Right lobe of liver (tissue), 6 donors: ENCODE data around the gene WHRN. TPM values are rescaled to one million over a fixed set of nuclear protein-coding genes. Genes with fewer than 3 reads are reported as not detected.

Source experiments
- ATAC-seq, 4 donors: fragments of 200-7000 bp; cut with Tn5 transposase; one replicate each; pipeline ENCODE4 v1.9.1; 2020; ENCODE audit warnings: mild to moderate bottlenecking in 4 of 4, moderate library complexity in 4 of 4
- DNase-seq, 3 donors: peaks; one replicate each; pipeline ENCODE4 v3.0.0-alpha.2; 2020
- H3K27ac ChIP-seq, 3 donors: fragments of 200-600 bp; one replicate each; pipeline ENCODE4 v1.8.0; 2022
- H3K27me3 ChIP-seq, 2 donors: fragments of 200-600 bp; one replicate each; pipeline ENCODE4 v1.8.0; 2022
- H3K36me3 ChIP-seq, 4 donors: fragments of 200-600 bp; sonication (generic) in 1 of 4; one replicate each; pipeline versions ENCODE4 v1.5.1 to v1.8.0; 2017 to 2022; ENCODE audit warnings: control low read depth in 1 of 4
- H3K4me1 ChIP-seq, 4 donors: fragments of 200-600 bp; sonication (generic) in 1 of 4; one replicate each; pipeline versions ENCODE4 v1.5.1 to v1.8.0; 2017 to 2022; ENCODE audit warnings: control low read depth in 1 of 4
- H3K4me3 ChIP-seq, 3 donors: fragments of 200-600 bp; one replicate each; pipeline ENCODE4 v1.8.0; 2022
- H3K9me3 ChIP-seq, 4 donors: fragments of 200-600 bp; sonication (generic) in 1 of 4; one replicate each; pipeline versions ENCODE4 v1.5.1 to v1.8.0; 2017 to 2022; ENCODE audit warnings: control low read depth in 1 of 4
- CTCF ChIP-seq, 4 donors: fragments of 200-600 bp in 3 of 4; fragments of 450-650 bp in 1 of 4; IDR thresholded peaks; one replicate each; pipeline versions ENCODE4 v1.5.1 to v1.8.0; 2016 to 2022; ENCODE audit warnings: antibody characterized with exemption in 4 of 4, mild to moderate bottlenecking in 2 of 4
- POLR2A ChIP-seq: fragments of 450-650 bp; IDR thresholded peaks from one replicate; pipeline ENCODE4 v1.6.1; 2017; ENCODE audit warnings: antibody characterized with exemption, mild to moderate bottlenecking
- WGBS: methylation state at CpG from one replicate; pipeline ENCODE4 v1.1.6; 2018; ENCODE audit warnings: low coverage, low lambda C conversion rate; ENCODE audit not compliant: insufficient coverage; ENCODE audit errors: missing lambda C conversion rate; 5-methylcytosine and 5-hydroxymethylcytosine counted together
- intact Hi-C, 2 donors: fragments of 100-400 bp; cut with DNase I; formaldehyde crosslinking; loops; one replicate each; pipeline versions ENCODE4 v1.11.2 to v1.14.1; 2022
- total RNA-seq, 6 experiments: library from RNA; depleted of rRNA in 2 of 6; stranded (reverse); fragments of >200 nt in 2 of 6; fragmentation: NEBNext Ultra II Directional in 3 of 6; extraction: Animal tissue kit (Norgen Biotek cat#: 25700) in 3 of 6; gene quantifications; one replicate each; pipeline versions ENCODE4 v1.1.0 to v1.2.4, GENCODE V29; 2016 to 2023
- donor health status: DM: no; HTN: yes; CAD: no.
- donor health status: DM: no; HTN: no; CAD: no.
- donor health status: DM: no; HTN: no; CAD: no.
- donor health status: DM: no; HTN: yes; CAD: no.
- donor health status: DM: no; HTN: yes; CAD: no.

WHRN gene
- total RNA-seq, 6 experiments from 2014 or later: 2.1 to 3.7 (median 2.7) TPM

- TF ChIP-seq CTCF (IDR thresholded peaks at IDR 0.05) (no peak), POLR2A (no peak)
- H3K4me3 ChIP-seq: no peak overlapping the region
- ATAC-seq (no peak), DNase-seq (no peak)
- peaks cover 0 to 24% (median 6%) of the 10 kb centered on the region in 4 donors for H3K4me1 ChIP-seq
- no peaks in the 10 kb centered on the region for H3K27me3 ChIP-seq
- 29% methylated on average over 1 of the region's 1 CpG for WGBS
- no peaks in the 10 kb centered on the region for H3K9me3 ChIP-seq
- H3K36me3 ChIP-seq: no peaks in the 10 kb centered on the region
- intact Hi-C loops: loop anchor here (10.0 kb wide), 1 partner anchor 255 kb away; the partner anchor contains the start of gene TEX53 (in 2 of the 2)
- H3K27ac ChIP-seq: no peak overlapping the region
Measured at GRCh38 chr9:114400219-114400618, 105.1 kb downstream of the WHRN start.

- Histone ChIP-seq H3K36me3 (no peaks in the 10 kb centered on the region), H3K9me3 (no peaks in the 10 kb centered on the region), H3K27me3 (no peaks in the 10 kb centered on the region), H3K4me1 (peaks cover 0 to 32% (median 10%) of the 10 kb centered on the region in 4 donors), H3K27ac (no peak overlapping the region), H3K4me3 (no peak overlapping the region)
- intact Hi-C loops: no loop called here
- DNase-seq (no peak), ATAC-seq (no peak)
- 100% methylated on average over 3 of the region's 4 CpGs for WGBS
- no peak for TF ChIP-seq POLR2A
- no peak for TF ChIP-seq CTCF (IDR thresholded peaks at IDR 0.05)
Measured at GRCh38 chr9:114399381-114399780, 105.9 kb downstream of the WHRN start.

- Histone ChIP-seq H3K27ac (peak overlapping the region; percentile 81 to 91 (median 90)), H3K9me3 (no peaks in the 10 kb centered on the region), H3K4me3 (peak overlapping the region; percentile 78 to 94 (median 82)), H3K4me1 (peaks cover 0 to 43% (median 13%) of the 10 kb centered on the region in 4 donors), H3K27me3 (no peaks in the 10 kb centered on the region), H3K36me3 (no peaks in the 10 kb centered on the region)
- TF ChIP-seq CTCF (IDR thresholded peaks at IDR 0.05) (peak in 1 of 4 donors; percentile 13), POLR2A (peak; percentile 85)
- DNase-seq (peak; percentile 98), ATAC-seq (peak; percentile 88 to 94 (median 92))
- intact Hi-C loops: no loop called here
- 0% methylated on average over 10 of the region's 66 CpGs for WGBS
Measured at GRCh38 chr9:114397848-114398605, 107.2 kb downstream of the WHRN start.

GRCh38 chr9:114397219-114397847 is 107.9 kb downstream of the WHRN start:
- no peaks in the 10 kb centered on the region for H3K27me3 ChIP-seq
- WGBS: 8% methylated on average over 9 of the region's 14 CpGs
- DNase-seq: peak in 1 of 3 donors; percentile 43
- TF ChIP-seq POLR2A (no peak), CTCF (IDR thresholded peaks at IDR 0.05) (no peak)
- H3K27ac ChIP-seq: peak overlapping the region; percentile 81 to 91 (median 90)
- peak overlapping the region; percentile 78 to 94 (median 82) for H3K4me3 ChIP-seq
- no peaks in the 10 kb centered on the region for H3K36me3 ChIP-seq
- no peaks in the 10 kb centered on the region for H3K9me3 ChIP-seq
- peak in 1 of 4 donors; percentile 1 for ATAC-seq
- H3K4me1 ChIP-seq: peaks cover 0 to 50% (median 17%) of the 10 kb centered on the region in 4 donors
- intact Hi-C loops: no loop called here
